Uterus (tissue), 2 donors: ENCODE results near the gene GOLM1.

ENCODE experiments used
- CTCF ChIP-seq, 4 experiments: fragments of 200-600 bp in 2 of 4; fragments of 450-650 bp in 2 of 4; sonication (generic) in 2 of 4; IDR thresholded peaks; one replicate each; pipeline ENCODE4 v1.5.1; 2016 to 2019; ENCODE audit warnings: antibody characterized with exemption in 4 of 4, mild to moderate bottlenecking in 2 of 4, moderate library complexity in 1 of 4
- POLR2A ChIP-seq, 2 donors: fragments of 450-650 bp; IDR thresholded peaks; one replicate each; pipeline ENCODE4 v1.6.1; 2016; ENCODE audit warnings: antibody characterized with exemption in 2 of 2, mild to moderate bottlenecking in 1 of 2, moderate library complexity in 1 of 2

GRCh38 chr9:86119457-86119856 lies 20.1 kb upstream of the GOLM1 start:
- TF ChIP-seq CTCF (IDR thresholded peaks at IDR 0.05), result no peak
- no peak for TF ChIP-seq POLR2A (IDR thresholded peaks at IDR 0.05)
